Prostate gland (tissue), 2 donors: ENCODE measurements around the gene SLC26A9.
"Not testable (repeated sequence)": the region's sequence is repeated elsewhere in the genome, so short reads cannot be mapped to it uniquely, and the experiment has no call there.

Experiments
- CTCF ChIP-seq, 4 experiments: fragments of 200-600 bp in 2 of 4; fragments of 450-650 bp in 2 of 4; sonication (generic) in 2 of 4; IDR thresholded peaks; 1 replicate in 3 of 4; 2 replicates in 1 of 4; pipeline ENCODE4 v1.5.1; 2016 to 2019; ENCODE audit warnings: antibody characterized with exemption in 4 of 4, mild to moderate bottlenecking in 2 of 4, moderate library complexity in 2 of 4
- POLR2A ChIP-seq: fragments of 450-650 bp; IDR thresholded peaks from one replicate; pipeline ENCODE4 v1.6.1; 2016; ENCODE audit warnings: antibody characterized with exemption, mild to moderate bottlenecking
- POLR2AphosphoS5 ChIP-seq: sonication (generic); formaldehyde crosslinking; IDR thresholded peaks from one replicate; pipeline ENCODE4 v1.6.1; 2017; ENCODE audit warnings: antibody characterized with exemption

GRCh38 chr1:205889706-205890105 lies 53.5 kb downstream of the SLC26A9 start:
- not testable (repeated sequence) for TF ChIP-seq CTCF (IDR thresholded peaks at IDR 0.05); POLR2A; POLR2AphosphoS5
